Mucosa of gallbladder (tissue), 1 donor: Measurements from ENCODE around the gene SLC24A3. TPM values are rescaled to one million over a fixed set of nuclear protein-coding genes. Genes with fewer than 3 reads are reported as not detected.

ENCODE experiments used
- DNase-seq: peaks from one replicate; pipeline ENCODE4 v3.0.0-alpha.2; 2020; ENCODE audit warnings: low spot score
- total RNA-seq: library from RNA; stranded (reverse); gene quantifications from one replicate; pipeline ENCODE4 v1.2.1, GENCODE V29; 2021
- donor health status: DM: no; HTN: no; CAD: no.

Gene SLC24A3
- total RNA-seq, 1 donor from 2014 or later, result 19.9 TPM

GRCh38 chr20:19588241-19588640 lies 375.8 kb downstream of the SLC24A3 start:
- no peak for DNase-seq

- DNase-seq, result peak; percentile 35
Observed at GRCh38 chr20:19588732-19589131, 376.3 kb downstream of the SLC24A3 start.

- no peak for DNase-seq
Observed at GRCh38 chr20:19589787-19590362, 377.4 kb downstream of the SLC24A3 start.

- DNase-seq, result no peak
Observed at GRCh38 chr20:19590382-19590781, 377.9 kb downstream of the SLC24A3 start.

GRCh38 chr20:19593762-19594161 lies 381.3 kb downstream of the SLC24A3 start:
- no peak for DNase-seq

GRCh38 chr20:19594896-19595295 lies 382.5 kb downstream of the SLC24A3 start:
- DNase-seq, result no peak

GRCh38 chr20:19598117-19598850 lies 385.8 kb downstream of the SLC24A3 start:
- DNase-seq, result no peak

GRCh38 chr20:19599200-19599599 lies 386.8 kb downstream of the SLC24A3 start:
- DNase-seq, result no peak

GRCh38 chr20:19600042-19600441 lies 387.6 kb downstream of the SLC24A3 start:
- DNase-seq, result no peak

- no peak for DNase-seq
Observed at GRCh38 chr20:19601126-19601810, 388.8 kb downstream of the SLC24A3 start.

- no peak for DNase-seq
Observed at GRCh38 chr20:19602675-19603375, 390.4 kb downstream of the SLC24A3 start.

- DNase-seq, result no peak
Observed at GRCh38 chr20:19603376-19603750, 390.9 kb downstream of the SLC24A3 start.

GRCh38 chr20:19605786-19606485 lies 393.5 kb downstream of the SLC24A3 start:
- no peak for DNase-seq

- no peak for DNase-seq
Observed at GRCh38 chr20:19609642-19610223, 397.3 kb downstream of the SLC24A3 start.

- DNase-seq, result no peak
Observed at GRCh38 chr20:19615629-19616028, 403.2 kb downstream of the SLC24A3 start.

GRCh38 chr20:19616081-19616480 lies 403.6 kb downstream of the SLC24A3 start:
- no peak for DNase-seq

- DNase-seq, result no peak
Observed at GRCh38 chr20:19616620-19617019, 404.2 kb downstream of the SLC24A3 start.

- DNase-seq, result no peak
Observed at GRCh38 chr20:19617256-19617655, 404.8 kb downstream of the SLC24A3 start.

GRCh38 chr20:19618711-19619110 lies 406.3 kb downstream of the SLC24A3 start:
- DNase-seq, result no peak

GRCh38 chr20:19619904-19620430 lies 407.5 kb downstream of the SLC24A3 start:
- no peak for DNase-seq

GRCh38 chr20:19620446-19620845 lies 408.0 kb downstream of the SLC24A3 start:
- peak; percentile 47 for DNase-seq
